ACC112 (cell line): ENCODE results near the gene TPRG1L.
A peak's percentile ranks its signal among the peaks of the same experiment; 100 is the strongest.

Experiments used
- H2AFZ ChIP-seq: fragments of 200-600 bp; sonication (generic); one replicate; pipeline ENCODE4 v1.6.0; 2017; ENCODE audit warnings: antibody characterized with exemption, low read length; ENCODE audit not compliant: unreplicated experiment
- H3K27ac ChIP-seq: fragments of 200-600 bp; sonication (generic); 2 replicates; pipeline ENCODE4 v1.5.1; 2014; ENCODE audit warnings: low read depth, mild to moderate bottlenecking, antibody characterized with exemption, low read length, moderate library complexity
- H3K27me3 ChIP-seq: fragments of 200-600 bp; sonication (generic); 2 replicates; pipeline ENCODE4 v1.6.1; 2014; ENCODE audit warnings: mild to moderate bottlenecking, antibody characterized with exemption, low read length, moderate library complexity, mixed read lengths; ENCODE audit not compliant: insufficient read depth
- H3K36me3 ChIP-seq: fragments of 200-600 bp; sonication (generic); 2 replicates; pipeline ENCODE4 v1.6.1; 2016; ENCODE audit warnings: mild to moderate bottlenecking, antibody characterized with exemption, low read length, moderate library complexity, mixed read lengths; ENCODE audit not compliant: insufficient read depth
- H3K4me1 ChIP-seq: fragments of 200-600 bp; sonication (generic); one replicate; pipeline ENCODE4 v1.6.1; 2016; ENCODE audit warnings: low read length, mixed read lengths; ENCODE audit not compliant: insufficient read depth, unreplicated experiment, control insufficient read depth
- H3K4me3 ChIP-seq: fragments of 200-600 bp; sonication (generic); 2 replicates; pipeline ENCODE4 v1.5.1; 2014; ENCODE audit warnings: mild to moderate bottlenecking, low read depth, low read length
- H3K79me2 ChIP-seq: fragments of 200-600 bp; sonication (generic); one replicate; pipeline ENCODE4 v1.6.0; 2016; ENCODE audit warnings: low read length; ENCODE audit not compliant: control insufficient read depth, unreplicated experiment, insufficient read depth

TPRG1L gene

DNA sequence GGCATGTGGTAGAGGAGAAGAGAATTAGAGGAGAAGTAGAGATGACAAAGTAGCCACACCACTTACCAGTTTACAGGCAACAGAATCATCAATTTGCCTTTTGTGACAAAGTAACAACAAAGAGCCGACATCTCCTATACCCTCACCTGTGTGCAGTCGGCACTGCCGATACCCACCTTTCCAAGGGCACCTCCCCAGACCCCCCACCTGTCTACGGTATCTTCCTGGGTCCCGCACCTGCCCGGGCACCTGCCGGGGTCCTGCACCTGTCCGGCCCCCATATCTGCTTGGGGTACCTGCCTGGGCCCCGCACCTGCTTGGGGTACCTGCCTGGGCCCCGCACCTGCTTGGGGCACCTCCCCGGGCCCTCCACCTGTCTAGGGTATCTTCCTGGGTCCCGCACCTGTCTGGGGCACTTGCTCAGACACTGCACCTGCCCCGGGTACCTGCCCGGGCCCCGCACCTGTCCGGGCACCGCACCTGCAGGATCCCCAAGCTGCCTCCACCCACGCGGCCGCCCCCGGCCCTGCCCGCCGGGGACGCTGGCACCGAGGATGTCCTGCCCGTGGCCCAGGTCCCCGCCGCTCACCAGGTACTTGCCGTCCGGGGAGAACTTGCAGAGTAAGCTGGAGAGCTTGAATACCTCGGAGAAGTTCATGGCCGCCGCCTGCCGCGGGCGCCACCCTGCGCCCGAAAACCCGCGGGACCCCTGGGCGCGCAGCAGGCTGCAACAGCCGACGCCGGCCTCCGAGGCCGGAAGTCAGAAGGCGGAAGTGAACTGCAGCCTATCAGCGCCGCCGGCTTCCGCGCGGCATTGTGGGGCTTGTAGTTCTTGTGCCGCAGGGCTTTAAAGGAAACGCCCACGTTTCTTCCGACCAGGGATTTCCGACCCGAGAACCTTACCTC, 24.8 kb downstream of the TPRG1L start, which contains the start of gene WRAP73:
Gene WRAP73, minus strand, starts transcription at position 762 of the 906 bp plus-strand sequence. Its CDS starts 104 bp downstream, at position 658.
- peak within 1 kb of the TSS; percentile 99 for H2AFZ ChIP-seq
- H3K4me3 ChIP-seq = peak within 1 kb of the TSS; percentile 99
- peaks cover under 1% of the 10 kb centered on the region; the same call in 1 of the 2 replicates for H3K36me3 ChIP-seq
- H3K27me3 ChIP-seq = peaks cover 43% of the 10 kb centered on the region
- H3K27ac ChIP-seq = no peak within 1 kb of the TSS
- H3K79me2 ChIP-seq = peaks cover 5% of the 10 kb centered on the region
- peaks cover 5% of the 10 kb centered on the region for H3K4me1 ChIP-seq

DNA sequence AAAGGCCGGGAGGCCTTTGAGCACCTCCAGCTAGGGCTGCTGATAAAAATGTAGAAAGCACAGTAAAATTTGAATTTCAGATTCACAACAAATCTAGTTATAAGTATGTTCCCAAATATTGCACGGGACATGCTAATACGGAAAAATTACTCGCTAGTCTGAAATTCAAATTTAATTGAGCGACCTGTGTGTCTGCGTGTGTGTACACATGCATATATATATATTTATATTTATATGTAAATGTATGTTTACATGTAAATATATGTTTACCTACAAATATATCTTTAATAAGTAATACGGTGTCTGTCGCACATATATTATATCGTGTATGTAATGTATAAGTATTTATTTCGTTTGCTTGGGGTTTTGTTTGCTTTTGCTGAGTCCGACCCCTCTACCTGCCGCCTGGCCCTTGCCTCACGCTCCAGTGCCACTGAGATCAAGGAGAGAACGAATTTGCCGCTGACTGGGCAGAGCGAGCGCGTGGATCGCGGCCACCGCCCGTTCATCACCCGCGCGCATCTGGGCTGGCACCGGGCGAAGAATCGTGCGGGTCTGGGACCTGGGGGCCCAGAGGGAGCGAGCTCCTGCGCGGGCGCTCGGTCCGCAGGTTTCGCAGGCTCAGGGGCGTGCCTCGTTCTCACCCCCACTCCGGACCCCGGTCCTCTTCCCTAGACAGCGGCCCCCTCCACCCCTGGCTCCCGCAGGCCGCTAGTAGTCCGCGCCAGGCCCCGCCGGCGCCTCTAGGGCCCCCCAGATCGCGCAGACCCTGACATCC, 25.6 kb downstream of the TPRG1L start:
- H3K27me3 ChIP-seq = peaks cover 44% of the 10 kb centered on the region
- H3K27ac ChIP-seq = no peak overlapping the region
- H2AFZ ChIP-seq = no peak overlapping the region
- H3K4me3 ChIP-seq = peak overlapping the region; percentile 99
- H3K79me2 ChIP-seq = peaks cover 5% of the 10 kb centered on the region
- no peaks in the 10 kb centered on the region for H3K36me3 ChIP-seq
- peaks cover 5% of the 10 kb centered on the region for H3K4me1 ChIP-seq

DNA sequence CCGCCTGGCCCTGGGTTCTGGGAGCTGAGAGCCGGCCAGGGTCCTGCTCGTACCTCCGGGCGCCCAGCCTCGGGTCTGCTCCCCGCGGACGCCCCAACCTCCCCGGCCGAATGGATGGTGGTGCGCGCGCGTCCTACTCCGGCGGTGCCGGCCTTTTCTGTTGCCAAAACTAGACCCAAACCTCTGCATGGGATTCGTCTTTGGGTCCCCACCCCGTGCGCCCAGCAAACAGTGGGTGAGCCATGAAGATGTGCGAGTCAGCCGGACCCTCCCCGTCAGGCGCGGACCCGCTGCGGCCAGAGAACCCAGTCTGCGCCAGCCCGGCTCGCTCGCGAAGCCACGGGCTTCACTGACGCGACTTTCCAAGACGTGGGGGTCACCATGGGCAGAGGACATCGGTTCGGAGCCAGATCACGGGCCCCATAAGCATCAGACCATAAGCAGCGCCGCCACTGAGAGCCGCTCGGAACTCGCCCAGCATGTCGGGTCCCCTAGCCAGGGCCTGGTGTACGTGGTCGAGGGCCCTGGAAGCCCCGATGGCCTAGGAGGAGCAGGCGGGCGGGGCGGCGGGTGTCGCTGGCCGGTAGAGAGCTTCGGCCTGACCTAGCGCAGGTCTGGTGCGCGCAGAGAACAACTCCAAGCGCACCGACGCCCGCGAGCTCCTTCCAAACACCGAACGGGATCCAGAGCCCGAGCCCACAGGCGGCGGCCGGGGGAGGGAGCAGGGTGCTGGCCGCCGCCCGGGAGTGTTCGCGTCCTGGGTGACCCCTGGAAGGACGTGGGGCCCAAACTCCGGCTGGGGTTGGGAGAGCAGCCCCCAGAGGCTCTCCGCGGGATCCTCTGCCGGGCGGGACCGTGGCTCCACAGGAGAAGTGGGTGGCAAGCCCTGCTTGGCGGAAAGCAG, 26.5 kb downstream of the TPRG1L start:
- Histone ChIP-seq H3K36me3 (no peaks in the 10 kb centered on the region), H2AFZ (no peak overlapping the region), H3K4me3 (no peak overlapping the region), H3K27ac (no peak overlapping the region), H3K79me2 (peaks cover 5% of the 10 kb centered on the region), H3K4me1 (peaks cover 5% of the 10 kb centered on the region), H3K27me3 (peaks cover 48% of the 10 kb centered on the region)

DNA sequence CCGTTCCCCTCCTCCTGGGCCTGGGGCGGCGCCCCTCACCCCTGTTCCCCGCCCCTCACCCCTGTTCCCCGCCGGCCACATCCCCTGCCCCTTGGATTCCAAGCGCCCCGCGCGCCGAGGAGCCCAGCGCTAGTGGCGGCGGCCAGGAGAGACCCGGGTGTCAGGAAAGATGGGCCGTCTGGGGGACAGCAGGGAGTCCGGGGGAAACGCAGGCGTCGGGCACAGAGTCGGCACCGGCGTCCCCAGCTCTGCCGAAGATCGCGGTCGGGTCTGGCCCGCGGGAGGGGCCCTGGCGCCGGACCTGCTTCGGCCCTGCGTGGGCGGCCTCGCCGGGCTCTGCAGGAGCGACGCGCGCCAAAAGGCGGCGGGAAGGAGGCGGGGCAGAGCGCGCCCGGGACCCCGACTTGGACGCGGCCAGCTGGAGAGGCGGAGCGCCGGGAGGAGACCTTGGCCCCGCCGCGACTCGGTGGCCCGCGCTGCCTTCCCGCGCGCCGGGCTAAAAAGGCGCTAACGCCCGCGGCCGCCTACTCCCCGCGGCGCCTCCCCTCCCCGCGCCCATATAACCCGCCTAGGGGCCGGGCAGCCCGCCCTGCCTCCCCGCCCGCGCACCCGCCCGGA, 27.2 kb downstream of the TPRG1L start, which contains the start of gene TP73:
Gene TP73, plus strand, starts transcription at position 587 of the 618 bp plus-strand sequence. CDS start 29,850 bp downstream, outside the sequence.
- Histone ChIP-seq H3K27me3 (peaks cover 50% of the 10 kb centered on the region), H2AFZ (no peak within 1 kb of the TSS), H3K27ac (no peak within 1 kb of the TSS), H3K79me2 (peaks cover 5% of the 10 kb centered on the region), H3K36me3 (no peaks in the 10 kb centered on the region), H3K4me3 (peak within 1 kb of the TSS; percentile 66), H3K4me1 (peaks cover 5% of the 10 kb centered on the region)

DNA sequence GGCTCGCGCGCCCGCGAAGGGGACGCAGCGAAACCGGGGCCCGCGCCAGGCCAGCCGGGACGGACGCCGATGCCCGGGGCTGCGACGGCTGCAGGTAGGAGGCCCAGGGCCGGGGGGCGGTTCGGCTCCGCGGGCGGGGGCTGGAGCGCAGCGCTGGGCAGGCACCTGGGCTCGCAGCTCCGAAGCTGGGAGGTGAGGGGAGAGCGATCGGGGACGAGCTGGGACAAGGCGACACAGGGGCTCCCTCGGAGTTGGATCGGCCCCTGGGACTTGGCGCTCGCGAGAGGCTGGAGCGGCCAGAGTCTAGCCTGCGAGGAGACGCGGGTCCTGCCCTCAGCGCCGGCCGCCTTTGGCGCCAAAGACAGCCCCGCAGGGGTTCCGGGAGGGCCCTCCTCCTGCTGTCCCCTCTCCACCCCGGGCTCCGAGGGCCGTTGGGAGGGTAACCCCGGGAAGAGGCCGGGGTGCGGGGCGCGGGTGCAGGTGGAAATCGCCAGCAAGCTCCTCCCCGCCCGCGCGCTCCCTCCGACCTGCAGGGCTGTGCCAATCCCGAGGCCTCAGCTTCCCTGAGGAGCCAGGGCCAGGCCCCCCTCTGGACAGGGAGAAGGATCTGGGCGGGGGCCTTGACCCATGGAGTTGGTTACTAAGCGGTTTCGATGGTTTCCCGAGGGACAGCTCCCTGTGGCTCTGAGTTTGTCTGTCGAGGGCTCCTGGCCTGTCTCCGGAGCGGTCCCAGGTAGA, 27.9 kb downstream of the TPRG1L start:
- Histone ChIP-seq H3K79me2 (peaks cover 5% of the 10 kb centered on the region), H3K36me3 (no peaks in the 10 kb centered on the region), H3K27ac (no peak overlapping the region)

DNA sequence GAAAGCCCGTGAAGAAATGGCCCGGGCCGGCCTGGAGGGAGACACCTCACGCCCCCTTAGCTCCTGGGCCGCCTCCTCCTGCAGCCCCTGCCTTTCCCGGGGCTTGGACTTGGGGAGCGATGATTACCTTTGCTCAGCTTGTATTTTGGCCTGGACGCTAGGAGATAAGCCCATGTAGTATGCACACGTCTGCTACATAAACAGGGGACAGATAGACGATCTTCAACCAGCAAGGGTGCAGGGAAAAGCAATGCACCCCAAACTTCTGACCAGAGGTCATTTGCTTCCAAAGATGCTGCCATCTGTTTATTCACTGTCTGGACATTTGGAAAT, 28.4 kb downstream of the TPRG1L start:
- H3K79me2 ChIP-seq = peaks cover 5% of the 10 kb centered on the region
- no peaks in the 10 kb centered on the region for H3K36me3 ChIP-seq
- no peak overlapping the region for H2AFZ ChIP-seq
- no peak overlapping the region; the same call in 1 of the 2 replicates for H3K4me3 ChIP-seq
- no peak overlapping the region for H3K27ac ChIP-seq
- H3K4me1 ChIP-seq = peaks cover 5% of the 10 kb centered on the region
- peaks cover 50% of the 10 kb centered on the region for H3K27me3 ChIP-seq

More for the DNA sequence above, 27.9 kb downstream of the TPRG1L start:
- no peak overlapping the region for H2AFZ ChIP-seq
- H3K4me3 ChIP-seq = peak overlapping the region; percentile 66
- H3K4me1 ChIP-seq = peaks cover 5% of the 10 kb centered on the region
- peaks cover 50% of the 10 kb centered on the region for H3K27me3 ChIP-seq

DNA sequence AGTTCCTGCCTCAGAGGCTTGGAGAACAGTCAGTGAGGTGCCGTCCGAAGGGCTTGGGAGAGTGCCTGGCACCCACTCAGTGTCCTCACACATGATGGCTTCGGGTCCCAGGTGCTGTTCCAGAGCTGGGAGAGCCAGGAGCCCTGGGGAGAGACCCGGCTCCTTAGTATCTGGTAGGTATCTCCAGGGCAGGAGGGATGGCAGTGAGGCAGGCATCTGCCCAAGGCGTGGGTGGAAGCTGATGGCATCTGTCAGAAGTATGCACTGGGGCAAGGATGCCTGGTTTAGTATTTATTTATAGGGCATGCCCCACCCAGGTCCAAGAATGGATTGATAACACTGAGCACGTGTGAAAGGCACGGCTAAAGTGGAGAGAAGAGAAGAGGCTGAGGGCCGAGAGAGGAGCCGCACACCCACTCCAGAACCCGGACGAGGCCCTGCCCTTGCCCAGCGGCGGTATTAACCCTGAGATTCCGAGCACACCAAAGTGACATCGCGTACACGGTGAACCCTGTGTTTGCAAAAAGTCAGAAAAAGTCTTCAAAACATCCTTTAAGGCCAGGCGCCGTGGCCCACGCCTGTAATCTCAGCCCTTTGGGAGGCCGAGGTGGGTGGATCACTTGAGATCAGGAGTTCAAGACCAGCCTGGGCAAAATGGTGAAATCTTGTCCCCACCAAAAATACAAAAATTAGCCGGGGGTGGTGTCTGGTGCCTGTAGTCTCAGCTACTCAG, 29.9 kb downstream of the TPRG1L start:
- H3K4me1 ChIP-seq = no peaks in the 10 kb centered on the region
- H3K79me2 ChIP-seq = peaks cover under 1% of the 10 kb centered on the region
- H3K27ac ChIP-seq = no peak overlapping the region
- H3K27me3 ChIP-seq = peaks cover 50% of the 10 kb centered on the region
- no peaks in the 10 kb centered on the region for H3K36me3 ChIP-seq
- H2AFZ ChIP-seq = no peak overlapping the region
- no peak overlapping the region for H3K4me3 ChIP-seq

DNA sequence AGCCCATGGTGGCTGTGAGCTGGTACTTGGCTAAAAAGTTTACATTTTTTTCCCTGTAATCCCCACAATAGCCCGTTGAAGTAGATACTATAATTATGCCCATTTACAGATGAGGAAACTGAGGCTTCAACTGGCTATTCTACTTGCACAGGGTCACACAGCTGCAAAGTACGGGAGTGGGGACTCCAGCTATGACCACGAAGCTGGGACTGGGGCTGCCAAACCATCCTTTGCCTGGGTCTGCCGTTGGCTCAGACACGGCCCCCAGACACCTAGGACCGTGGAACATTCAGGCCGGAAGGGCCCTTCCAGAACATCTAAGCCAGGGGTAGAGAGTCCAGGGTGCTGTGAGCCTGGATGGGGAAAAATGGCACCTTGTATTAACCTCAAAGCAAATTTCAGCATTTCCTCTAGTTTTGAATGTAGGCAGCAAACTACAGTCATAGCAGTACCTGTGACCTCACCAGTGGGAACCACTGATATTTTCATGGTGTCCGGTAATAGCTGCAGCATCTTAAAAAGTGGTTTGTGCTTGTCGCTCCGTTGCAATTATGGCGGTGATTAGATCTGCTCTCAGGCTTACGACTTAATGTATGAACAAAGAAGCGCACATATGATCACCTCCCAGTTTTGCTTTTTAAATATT, 31.8 kb downstream of the TPRG1L start:
- no peak overlapping the region for H3K27ac ChIP-seq

DNA sequence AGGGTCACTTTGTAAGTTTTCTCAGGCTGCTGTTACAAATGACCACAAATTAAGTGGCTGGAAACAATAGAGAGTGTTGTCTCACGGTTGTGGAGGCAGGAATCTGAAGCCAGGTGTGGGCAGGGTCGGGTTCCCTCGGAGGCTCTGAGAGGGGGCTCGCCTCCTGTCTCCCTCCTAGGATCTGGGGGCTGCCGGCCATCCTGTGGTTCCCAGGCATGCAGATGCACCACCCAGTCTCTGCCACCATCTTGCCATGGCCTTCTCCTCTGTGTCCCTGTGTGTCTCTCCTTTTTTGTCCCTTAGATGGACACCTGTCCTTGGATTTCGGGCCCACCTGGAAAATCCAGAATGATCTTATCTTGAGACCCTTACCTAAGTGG, 32.3 kb downstream of the TPRG1L start:
- H3K4me3 ChIP-seq = no peak overlapping the region
- H3K79me2 ChIP-seq = no peaks in the 10 kb centered on the region
- H3K36me3 ChIP-seq = no peaks in the 10 kb centered on the region
- H3K27ac ChIP-seq = no peak overlapping the region
- H2AFZ ChIP-seq = no peak overlapping the region
- peaks cover 30% of the 10 kb centered on the region for H3K27me3 ChIP-seq
- H3K4me1 ChIP-seq = no peaks in the 10 kb centered on the region

More for the DNA sequence above, 31.8 kb downstream of the TPRG1L start:
- Histone ChIP-seq H3K79me2 (no peaks in the 10 kb centered on the region), H3K4me1 (no peaks in the 10 kb centered on the region), H2AFZ (no peak overlapping the region), H3K4me3 (no peak overlapping the region), H3K36me3 (no peaks in the 10 kb centered on the region), H3K27me3 (peaks cover 35% of the 10 kb centered on the region)
